ENCODE data around the gene USP25.

Gene USP25

GRCh38 chr21:15768045-15768601 lies 38.3 kb downstream of the USP25 start:
- no peak for DNase-seq

- DNase-seq, result no peak
Observed at GRCh38 chr21:15768853-15769252, 39.1 kb downstream of the USP25 start.

- DNase-seq, result no peak
Observed at GRCh38 chr21:15771311-15771710, 41.5 kb downstream of the USP25 start.

- no peak for DNase-seq
Observed at GRCh38 chr21:15772654-15773053, 42.9 kb downstream of the USP25 start.

- no peak for DNase-seq
Observed at GRCh38 chr21:15774590-15774989, 44.8 kb downstream of the USP25 start.

- no peak for DNase-seq
Observed at GRCh38 chr21:15775291-15775690, 45.5 kb downstream of the USP25 start.

- no peak for DNase-seq
Observed at GRCh38 chr21:15775981-15776380, 46.2 kb downstream of the USP25 start.

GRCh38 chr21:15776818-15777217 lies 47.0 kb downstream of the USP25 start:
- DNase-seq, result no peak

- no peak for DNase-seq
Observed at GRCh38 chr21:15781986-15782385, 52.2 kb downstream of the USP25 start.

GRCh38 chr21:15788847-15789523 lies 59.2 kb downstream of the USP25 start:
- DNase-seq, result no peak

GRCh38 chr21:15793109-15793508 lies 63.3 kb downstream of the USP25 start:
- no peak for DNase-seq

GRCh38 chr21:15793550-15794235 lies 63.9 kb downstream of the USP25 start:
- no peak for DNase-seq

- DNase-seq, result no peak
Observed at GRCh38 chr21:15794277-15794912, 64.6 kb downstream of the USP25 start.

- DNase-seq, result no peak
Observed at GRCh38 chr21:15795533-15795932, 65.8 kb downstream of the USP25 start.

GRCh38 chr21:15797577-15798363 lies 68.0 kb downstream of the USP25 start:
- no peak for DNase-seq

- DNase-seq, result no peak
Observed at GRCh38 chr21:15801352-15801863, 71.6 kb downstream of the USP25 start.

- DNase-seq, result no peak
Observed at GRCh38 chr21:15804247-15805005, 74.6 kb downstream of the USP25 start.

- no peak for DNase-seq
Observed at GRCh38 chr21:15809065-15809464, 79.3 kb downstream of the USP25 start.

GRCh38 chr21:15809818-15810217 lies 80.0 kb downstream of the USP25 start:
- DNase-seq, result no peak

GRCh38 chr21:15815285-15815684 lies 85.5 kb downstream of the USP25 start:
- no peak for DNase-seq

- no peak for DNase-seq
Observed at GRCh38 chr21:15820327-15820726, 90.5 kb downstream of the USP25 start.

- DNase-seq, result no peak
Observed at GRCh38 chr21:15820852-15821379, 91.1 kb downstream of the USP25 start.
